IPS-18c (cell line): ENCODE results near the gene FBXO44.
"Not testable (repeated sequence)": the region's sequence is repeated elsewhere in the genome, so short reads cannot be mapped to it uniquely, and the experiment has no call there.

ENCODE experiments used
- H3K4me3 ChIP-seq: 2 replicates; pipeline ENCODE4 v1.7.0; 2013; ENCODE audit warnings: low read depth, mild to moderate bottlenecking, low read length, moderate library complexity; ENCODE audit not compliant: insufficient read depth
- H3K9me3 ChIP-seq: one replicate; pipeline ENCODE4 v1.6.1; 2013; ENCODE audit warnings: mild to moderate bottlenecking, low read length, moderate library complexity; ENCODE audit not compliant: control insufficient read depth, insufficient read depth

Gene FBXO44, protein sequence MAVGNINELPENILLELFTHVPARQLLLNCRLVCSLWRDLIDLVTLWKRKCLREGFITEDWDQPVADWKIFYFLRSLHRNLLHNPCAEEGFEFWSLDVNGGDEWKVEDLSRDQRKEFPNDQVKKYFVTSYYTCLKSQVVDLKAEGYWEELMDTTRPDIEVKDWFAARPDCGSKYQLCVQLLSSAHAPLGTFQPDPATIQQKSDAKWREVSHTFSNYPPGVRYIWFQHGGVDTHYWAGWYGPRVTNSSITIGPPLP

DNA sequence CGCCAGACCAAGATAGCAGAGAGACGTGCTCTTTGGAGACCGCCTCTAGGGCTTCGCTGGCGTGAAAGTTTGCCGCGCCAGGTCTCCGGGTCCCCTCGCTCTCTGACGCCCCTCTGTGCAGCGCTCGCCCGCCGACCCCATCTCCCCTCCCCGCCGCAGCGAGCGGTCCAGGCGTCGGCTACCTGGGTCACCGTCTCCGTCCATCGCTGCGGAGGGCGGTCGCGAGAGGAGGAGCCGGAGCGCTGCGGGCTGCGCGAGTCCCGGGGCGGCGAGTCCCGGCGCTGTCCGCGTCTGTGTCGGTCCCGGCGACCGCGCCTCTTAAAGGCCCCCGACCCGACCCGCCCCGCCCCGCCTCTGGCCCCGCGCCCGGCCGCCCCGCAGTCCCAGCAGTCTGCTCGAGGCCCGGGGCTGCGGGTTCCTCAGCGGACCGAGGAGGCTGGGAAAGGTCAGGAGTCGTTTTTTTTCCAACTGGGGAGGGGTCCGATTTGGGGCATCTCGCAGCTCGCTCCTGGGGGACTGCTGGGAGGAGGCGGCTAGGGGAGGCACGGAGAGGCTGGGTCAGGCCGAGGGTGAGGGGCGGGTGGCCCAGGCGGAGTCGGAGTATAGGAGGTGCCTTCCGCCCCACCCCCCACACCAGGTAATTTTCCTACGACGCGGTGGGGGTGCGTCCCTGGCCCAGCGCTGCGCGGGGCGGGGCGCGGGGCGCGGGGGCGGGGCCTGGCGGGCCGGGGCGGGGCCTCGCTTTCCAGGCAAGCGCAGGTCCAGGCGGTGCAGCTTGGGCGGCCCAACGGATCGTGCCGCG lies at the start of gene FBXO44, which contains the start of gene FBXO2:
FBXO44 (plus strand) TSS at position 741 of the 802 bp plus-strand sequence. CDS start 959 bp downstream, outside the sequence.
FBXO2 (minus strand) TSS at position 293 of the 802 bp plus-strand sequence; CDS start at position 204, 89 bp downstream.
- Histone ChIP-seq H3K9me3 (no peaks in the 10 kb centered on the region), H3K4me3 (peak within 1 kb of the TSS; percentile 69)

DNA sequence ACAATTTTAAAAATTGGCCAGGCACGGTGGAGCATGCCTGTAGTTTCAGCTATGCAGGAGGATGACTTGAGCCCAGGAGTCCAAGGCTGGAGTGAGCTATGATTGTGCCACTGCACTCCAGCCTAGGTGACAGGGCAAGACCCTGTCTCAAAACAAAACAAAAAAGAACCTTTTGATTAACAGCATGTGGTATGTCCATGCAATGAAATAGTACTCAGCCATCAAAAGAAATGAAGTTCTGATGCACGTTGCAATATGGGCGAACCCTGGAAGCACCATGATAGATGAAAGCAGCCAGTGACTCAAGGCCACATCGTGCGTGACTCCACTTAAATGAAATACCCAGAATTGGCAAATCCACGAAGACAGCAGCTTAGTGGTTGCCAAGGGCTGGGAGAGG lies 47.9 kb upstream of the FBXO44 start:
- H3K9me3 ChIP-seq = no peaks in the 10 kb centered on the region
- no peak overlapping the region for H3K4me3 ChIP-seq

DNA sequence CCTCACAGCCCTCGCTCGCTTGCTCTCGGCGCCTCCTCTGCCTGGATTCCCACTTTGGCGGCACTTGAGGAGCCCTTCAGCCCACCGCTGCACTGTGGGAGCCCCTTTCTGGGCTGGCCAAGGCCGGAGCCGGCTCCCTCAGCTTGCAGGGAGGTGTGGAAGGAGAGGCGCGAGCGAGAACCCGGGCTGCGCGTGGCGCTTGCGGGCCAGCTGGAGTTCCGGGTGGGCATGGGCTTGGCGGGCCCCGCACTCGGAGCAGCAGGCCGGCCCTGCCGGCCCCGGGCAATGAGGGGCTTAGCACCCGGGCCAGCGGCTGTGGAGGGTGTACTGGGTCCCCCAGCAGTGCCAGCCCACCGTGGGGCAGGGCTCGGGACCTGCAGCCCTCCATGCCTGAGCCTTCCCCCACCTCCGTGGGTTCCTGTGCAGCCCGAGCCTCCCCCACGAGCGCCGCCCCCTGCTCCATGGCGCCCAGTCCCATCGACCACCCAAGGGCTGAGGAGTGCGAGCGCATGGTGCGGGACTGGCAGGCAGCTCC lies 46.0 kb upstream of the FBXO44 start:
- H3K9me3 ChIP-seq, H3K4me3 ChIP-seq: not testable (repeated sequence)

DNA sequence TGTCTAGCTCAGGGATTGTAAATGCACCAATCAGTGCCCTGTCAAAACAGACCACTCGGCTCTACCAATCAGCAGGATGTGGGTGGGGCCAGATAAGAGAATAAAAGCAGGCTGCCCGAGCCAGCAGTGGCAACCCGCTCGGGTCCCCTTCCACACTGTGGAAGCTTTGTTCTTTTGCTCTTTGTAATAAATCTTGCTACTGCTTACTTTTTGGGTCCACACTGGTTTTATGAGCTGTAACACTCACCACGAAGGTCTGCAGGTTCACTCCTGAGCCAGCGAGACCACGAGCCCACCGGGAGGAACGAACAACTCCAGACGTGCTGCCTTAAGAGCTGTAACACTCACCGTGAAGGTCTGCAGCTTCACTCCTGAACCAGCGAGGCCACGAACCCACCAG lies 45.3 kb upstream of the FBXO44 start:
- not testable (repeated sequence) for H3K9me3 ChIP-seq, H3K4me3 ChIP-seq

DNA sequence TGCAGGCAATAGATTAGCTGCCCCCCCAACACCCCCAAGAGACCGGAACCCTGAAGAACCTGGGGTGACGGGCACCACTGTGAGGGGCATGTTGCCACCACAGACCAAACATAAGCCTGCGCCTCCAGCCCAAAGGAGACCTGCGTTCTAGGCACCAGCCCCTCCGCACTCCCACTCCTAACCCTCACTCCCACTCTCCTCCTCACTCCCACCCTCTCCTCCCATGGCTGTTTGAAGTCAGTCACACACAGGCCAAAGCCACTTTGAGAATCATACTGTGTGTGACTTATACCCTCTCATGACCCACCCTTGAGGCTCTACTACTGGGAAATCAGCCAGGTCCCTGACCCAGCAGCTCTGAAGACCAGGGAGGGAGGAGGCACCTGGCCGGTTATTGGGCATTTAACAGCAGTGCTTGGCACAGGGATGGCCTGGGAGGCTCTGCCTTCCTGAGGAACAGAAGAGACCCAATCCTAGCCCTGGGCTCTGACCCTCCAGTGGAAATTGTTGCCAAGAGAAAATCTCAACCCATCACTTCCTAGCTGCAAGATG lies 44.0 kb upstream of the FBXO44 start:
- H3K9me3 ChIP-seq = peaks cover 2% of the 10 kb centered on the region
- H3K4me3 ChIP-seq = no peak overlapping the region

DNA sequence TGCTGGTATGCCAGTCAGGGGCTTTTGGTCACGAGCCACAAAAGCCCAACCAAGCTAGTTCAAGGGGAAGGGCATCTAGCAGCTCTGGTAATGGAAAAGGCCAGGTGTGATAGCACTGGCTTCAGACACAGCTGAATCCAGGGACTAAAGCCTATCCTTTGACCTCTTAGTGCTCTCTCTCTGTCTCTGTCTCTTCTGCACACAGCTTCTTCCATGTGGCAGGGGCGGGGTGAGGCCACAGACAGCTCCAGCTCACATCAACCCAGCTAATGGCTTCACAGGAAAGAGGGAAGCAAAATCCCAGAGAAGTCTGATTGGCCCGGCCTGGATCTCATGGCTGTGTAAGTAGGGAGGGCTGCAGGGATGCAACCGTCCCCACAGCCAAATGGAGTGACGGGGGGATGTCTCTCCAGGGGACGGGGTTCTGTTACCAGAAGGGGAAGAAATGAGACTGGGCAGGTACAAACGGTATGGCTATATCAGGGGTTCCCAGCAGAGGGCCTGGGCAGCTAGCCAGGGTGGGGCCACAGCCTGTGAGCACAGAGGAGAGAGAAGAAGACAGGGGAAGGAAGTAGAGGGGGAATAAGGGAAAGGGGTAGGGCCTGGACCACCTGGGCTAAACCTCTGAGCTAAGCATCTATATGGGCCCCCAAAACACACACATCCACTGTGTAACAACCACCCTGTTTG lies 42.9 kb upstream of the FBXO44 start:
- Histone ChIP-seq H3K4me3 (no peak overlapping the region), H3K9me3 (peaks cover 2% of the 10 kb centered on the region)

DNA sequence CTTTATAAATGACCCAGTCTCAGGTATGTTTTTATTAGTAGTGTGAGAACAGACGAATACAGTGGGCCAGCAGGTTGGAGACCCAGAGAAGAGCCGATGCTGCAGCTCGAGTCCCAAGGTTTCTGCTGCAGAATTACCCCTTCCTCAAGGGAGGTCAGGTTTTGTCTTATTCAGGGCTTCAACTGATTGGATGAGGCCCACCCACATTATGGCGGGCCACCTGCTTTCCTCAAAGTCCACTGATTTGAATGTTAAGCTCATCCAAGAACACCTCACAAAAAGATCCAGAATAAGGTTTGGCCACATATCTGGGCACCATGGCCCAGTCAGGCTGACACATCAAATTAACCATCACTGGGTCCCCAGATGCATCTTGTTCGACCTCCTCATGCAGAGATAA lies 41.3 kb upstream of the FBXO44 start:
- H3K9me3 ChIP-seq = peaks cover 2% of the 10 kb centered on the region
- no peak overlapping the region for H3K4me3 ChIP-seq

DNA sequence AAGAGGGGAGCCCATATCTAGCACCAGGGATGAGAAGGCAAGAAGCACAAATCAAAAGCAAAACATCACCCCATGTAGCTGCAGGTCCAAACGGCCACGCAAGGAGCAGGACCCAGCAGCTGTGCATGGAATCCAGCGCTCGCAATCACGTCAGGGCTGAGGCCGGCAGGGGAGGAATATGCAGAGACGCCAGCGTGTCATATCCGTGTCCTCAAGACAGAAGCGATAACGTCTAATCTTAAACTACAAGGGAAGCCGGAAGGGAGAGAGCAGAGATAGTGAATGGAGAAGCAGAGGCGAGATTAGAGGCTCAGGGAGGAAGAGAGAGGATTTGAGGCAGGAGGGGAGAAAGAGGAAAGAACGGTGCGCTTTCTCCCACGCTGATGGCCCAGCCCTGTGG lies 39.6 kb upstream of the FBXO44 start:
- peaks cover 2% of the 10 kb centered on the region for H3K9me3 ChIP-seq
- no peak overlapping the region for H3K4me3 ChIP-seq

DNA sequence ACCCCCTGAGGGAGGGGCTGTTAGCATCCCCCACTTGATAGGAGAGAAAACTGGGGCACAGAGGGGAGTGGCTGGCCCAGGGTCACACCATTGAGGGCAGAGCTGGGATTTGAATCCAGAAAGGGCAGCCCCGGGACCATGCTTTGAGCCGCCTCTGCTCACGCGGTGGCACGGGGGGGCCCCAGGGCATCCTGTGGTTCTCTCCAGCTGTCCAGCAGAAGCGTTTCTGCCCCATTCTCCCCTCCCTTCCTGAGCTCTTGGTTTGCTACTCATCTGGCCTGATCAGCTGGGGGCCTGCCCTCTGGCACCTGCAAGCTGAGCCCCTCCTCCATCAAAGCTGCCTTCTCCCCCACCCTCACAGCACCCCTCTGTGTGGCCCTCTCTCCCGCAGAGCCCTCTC lies 37.9 kb upstream of the FBXO44 start:
- H3K9me3 ChIP-seq = peaks cover 2% of the 10 kb centered on the region
- H3K4me3 ChIP-seq = no peak overlapping the region

DNA sequence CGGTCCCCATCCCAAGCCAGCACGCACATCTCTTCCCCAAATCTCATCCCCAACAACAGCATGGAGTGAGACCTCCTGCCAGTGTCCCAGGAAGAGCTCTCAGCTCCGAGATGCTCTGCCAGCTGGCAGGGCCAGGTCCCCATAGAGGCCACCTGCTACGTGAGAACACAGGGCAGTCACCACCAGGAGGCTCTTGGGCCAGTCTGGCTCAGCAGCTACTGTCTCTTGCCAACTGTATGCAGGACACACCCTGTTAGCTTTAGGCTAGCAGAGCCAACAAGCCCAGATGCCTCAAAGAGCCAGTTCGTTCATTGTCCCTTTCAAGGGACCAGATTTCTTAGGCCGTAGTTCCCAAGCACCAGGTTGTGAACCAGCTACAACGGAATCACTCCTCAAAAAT lies 37.4 kb upstream of the FBXO44 start:
- Histone ChIP-seq H3K4me3 (no peak overlapping the region), H3K9me3 (no peaks in the 10 kb centered on the region)

DNA sequence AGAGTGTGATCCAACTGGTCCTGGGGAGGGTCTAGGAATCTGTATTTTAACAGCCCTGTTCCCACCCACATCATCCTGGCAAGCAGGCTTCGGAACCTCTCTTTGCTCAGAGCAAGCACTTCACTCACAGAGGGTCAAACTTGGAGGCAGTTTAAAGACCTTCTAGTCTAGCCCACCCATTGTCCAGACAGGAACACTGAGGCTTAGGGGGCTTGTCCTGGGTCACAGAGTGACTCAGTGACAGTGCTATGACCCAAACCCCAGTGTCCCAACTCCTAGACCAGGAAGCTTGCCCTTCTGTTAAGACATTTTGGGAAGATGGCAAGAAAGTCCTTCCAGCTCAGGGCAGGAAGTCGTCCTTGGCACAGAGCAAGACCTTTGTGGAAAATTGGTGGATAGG lies 36.9 kb upstream of the FBXO44 start:
- H3K9me3 ChIP-seq = no peaks in the 10 kb centered on the region
- H3K4me3 ChIP-seq = no peak overlapping the region

DNA sequence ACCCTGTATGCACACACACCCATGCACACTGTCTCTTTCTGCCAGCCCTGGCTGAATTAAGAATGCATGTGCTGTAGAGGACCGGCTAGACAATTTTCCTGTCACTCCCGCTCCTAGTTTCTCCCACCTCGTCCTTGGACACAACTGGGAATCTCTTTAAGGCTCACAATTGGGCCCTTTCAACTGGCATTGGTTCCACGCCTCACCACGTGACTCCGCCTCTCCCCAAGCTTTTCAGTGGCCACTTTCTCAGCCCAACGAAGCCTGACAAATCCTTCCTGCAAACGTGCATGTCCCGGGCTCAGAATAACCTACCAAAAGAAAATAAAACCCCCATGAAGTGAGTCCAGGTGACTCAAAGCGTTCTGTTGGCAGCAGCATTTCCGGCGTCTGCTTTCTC lies 34.3 kb upstream of the FBXO44 start:
- H3K4me3 ChIP-seq = no peak overlapping the region

DNA sequence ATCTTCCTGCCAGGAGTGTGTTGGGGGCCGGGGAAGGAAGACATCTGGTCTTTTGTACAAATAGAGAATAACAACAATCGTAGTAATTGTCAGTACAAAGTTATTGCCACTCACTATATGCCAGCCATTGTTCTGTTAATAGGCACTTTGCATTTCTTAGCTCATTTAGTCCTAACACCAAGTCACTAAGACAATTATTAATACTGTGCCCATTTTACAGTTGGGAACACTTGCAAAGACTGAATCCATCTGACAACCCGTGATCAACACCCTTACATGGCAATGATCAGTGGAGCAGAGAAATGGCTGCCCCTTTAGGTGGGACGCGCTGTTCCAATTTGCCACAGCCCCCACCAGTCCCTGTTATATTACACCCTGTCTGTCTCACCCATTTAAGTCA lies 33.8 kb upstream of the FBXO44 start:
- Histone ChIP-seq H3K4me3 (no peak overlapping the region), H3K9me3 (no peaks in the 10 kb centered on the region)

More for the DNA sequence above, 34.3 kb upstream of the FBXO44 start:
- no peaks in the 10 kb centered on the region for H3K9me3 ChIP-seq

DNA sequence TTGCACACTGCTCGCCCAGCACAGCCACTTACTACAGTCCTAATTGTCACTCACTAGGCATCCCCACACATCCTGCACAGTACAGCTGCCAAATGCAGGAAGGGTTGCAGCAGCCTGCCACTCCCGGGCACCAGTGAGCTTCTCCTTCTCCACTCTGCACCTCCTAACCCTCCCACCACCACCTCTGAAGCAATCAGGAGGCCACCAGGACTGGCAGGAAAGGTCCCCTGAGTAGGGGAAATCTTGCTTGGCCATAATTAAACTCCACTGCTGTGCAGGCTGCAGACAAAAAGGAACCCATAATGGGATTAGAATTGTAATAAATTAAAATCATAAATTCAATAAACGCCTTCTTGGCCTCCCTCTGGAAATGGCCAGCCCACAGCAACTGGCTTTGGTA lies 32.3 kb upstream of the FBXO44 start:
- H3K4me3 ChIP-seq = no peak overlapping the region
- no peaks in the 10 kb centered on the region for H3K9me3 ChIP-seq

DNA sequence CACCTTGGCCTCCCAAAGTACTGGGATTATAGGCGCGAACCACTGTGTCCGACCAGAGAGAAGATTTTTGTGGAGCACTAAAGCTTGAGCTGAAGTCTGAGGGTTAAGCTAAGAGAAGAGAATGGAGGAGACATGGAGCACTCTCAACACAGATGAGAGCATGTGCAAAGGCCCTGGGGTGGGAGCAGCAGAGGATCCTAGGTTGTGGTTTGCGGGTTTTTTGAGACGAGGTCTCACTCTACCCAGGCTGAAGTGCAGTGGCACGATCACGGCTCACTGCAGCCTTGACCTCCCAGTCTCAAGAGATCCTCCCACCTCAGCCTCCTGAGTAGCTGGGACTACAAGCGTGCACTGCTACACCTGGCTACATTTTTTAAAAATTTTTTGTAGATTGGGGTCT lies 31.0 kb upstream of the FBXO44 start:
- no peak overlapping the region for H3K4me3 ChIP-seq

DNA sequence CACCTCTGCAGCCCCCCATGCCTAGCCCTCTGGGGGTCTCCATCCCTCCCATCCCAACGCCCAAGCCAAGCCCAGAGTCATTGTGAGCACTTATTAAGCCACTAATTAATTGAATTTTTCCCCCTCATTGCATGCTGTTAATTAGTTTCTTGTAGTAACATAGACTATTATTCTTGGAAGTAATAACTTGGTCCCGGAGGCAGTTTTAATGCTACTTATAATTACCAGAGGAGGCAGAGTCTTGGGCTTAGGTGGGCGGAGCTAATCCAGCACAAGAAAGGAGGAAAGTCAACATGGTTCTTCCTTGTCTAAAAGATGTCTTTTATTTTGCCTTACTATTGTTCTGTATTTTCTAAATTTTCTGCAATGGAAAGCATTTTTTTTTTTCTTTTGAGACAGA lies 28.1 kb upstream of the FBXO44 start:
- Histone ChIP-seq H3K9me3 (no peaks in the 10 kb centered on the region), H3K4me3 (no peak overlapping the region)

More for the DNA sequence above, 31.0 kb upstream of the FBXO44 start:
- no peaks in the 10 kb centered on the region for H3K9me3 ChIP-seq

DNA sequence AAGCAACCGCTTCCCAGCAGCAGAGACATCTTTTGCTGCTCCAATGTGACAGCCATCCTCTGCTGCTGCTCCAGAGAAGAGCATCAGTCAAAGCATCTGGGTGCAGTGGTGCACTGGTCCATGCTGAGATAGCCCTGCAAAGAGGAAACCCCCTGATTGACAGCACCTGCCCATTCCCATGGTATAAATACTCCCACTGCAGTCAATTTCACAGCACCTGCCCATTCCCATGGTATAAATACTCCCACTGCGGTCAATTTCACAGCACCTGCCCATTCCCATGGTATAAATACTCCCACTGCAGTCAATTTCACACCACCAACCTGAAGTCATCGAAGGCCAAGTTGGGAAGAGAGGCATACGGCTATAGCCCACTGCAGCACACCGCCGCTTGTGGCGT lies 25.9 kb upstream of the FBXO44 start:
- Histone ChIP-seq H3K4me3 (no peak overlapping the region), H3K9me3 (no peaks in the 10 kb centered on the region)
